H1 (cell line): ENCODE data around the gene MYO1A. TPM values are rescaled to one million over a fixed set of nuclear protein-coding genes. Genes with fewer than 3 reads are reported as not detected.

Experiments used
- CTCF ChIA-PET: fragments of 300-600 bp; sonication (Branson Sonifier 250); formaldehyde crosslinking; loops from one replicate; lab custom pipeline; 2021; ENCODE audit not compliant: partially characterized antibody; lab: Charles Lee
- POLR2A ChIA-PET: fragments of 300-600 bp; sonication (Branson Sonifier 250); formaldehyde crosslinking; loops from one replicate; lab custom pipeline; 2021; ENCODE audit warnings: inconsistent platforms; ENCODE audit not compliant: partially characterized antibody; lab: Charles Lee
- DNase-seq, 2 experiments: peaks; one replicate each; pipeline versions ENCODE4 v3.0.0 to v3.0.0-alpha.2; 2010 to 2022; ENCODE audit warnings: low spot score in 2 of 2, low read depth in 1 of 2, mixed read lengths in 1 of 2
- FAIRE-seq: peaks from 2 replicates; lab custom pipeline; 2011; peaks lifted over from hg19 to GRCh38; lab: Jason Lieb, UNC
- H2AFZ ChIP-seq: 2 replicates; pipeline ENCODE4 v1.8.1; 2012; ENCODE audit warnings: low read length, inconsistent platforms
- H2AK5ac ChIP-seq: 2 replicates; pipeline ENCODE4 v1.6.1; 2013; ENCODE audit warnings: low read depth, low read length
- H2BK120ac ChIP-seq: replicated peaks from 2 replicates; pipeline ENCODE3; 2013; ENCODE audit warnings: low read depth, low read length, inconsistent platforms
- H2BK12ac ChIP-seq: 2 replicates; pipeline ENCODE4 v1.6.1; 2013; ENCODE audit warnings: low read depth, low read length
- H2BK15ac ChIP-seq: 2 replicates; pipeline ENCODE4 v1.6.1; 2013; ENCODE audit warnings: low read length
- H2BK20ac ChIP-seq: 2 replicates; pipeline ENCODE4 v1.6.1; 2013; ENCODE audit warnings: low read length
- H2BK5ac ChIP-seq: 2 replicates; pipeline ENCODE4 v1.6.1; 2013; ENCODE audit warnings: low read depth, low read length
- H3K14ac ChIP-seq: 2 replicates; pipeline ENCODE4 v1.6.1; 2013; ENCODE audit warnings: inconsistent platforms; ENCODE audit not compliant: insufficient read length
- H3K18ac ChIP-seq: 2 replicates; pipeline ENCODE4 v1.6.1; 2013; ENCODE audit warnings: low read length; ENCODE audit errors: extremely low read depth
- H3K23ac ChIP-seq: 2 replicates; pipeline ENCODE4 v1.6.1; 2013; ENCODE audit warnings: inconsistent platforms; ENCODE audit not compliant: insufficient read length
- H3K23me2 ChIP-seq: 2 replicates; pipeline ENCODE4 v1.6.1; 2013; ENCODE audit warnings: low read depth, low read length
- H3K27ac ChIP-seq: 2 replicates; pipeline ENCODE4 v1.6.1; 2011; ENCODE audit warnings: low read depth, low read length, inconsistent platforms
- H3K27me3 ChIP-seq, 4 experiments: replicated peaks in 1 of 4; 1 replicate in 1 of 4; 2 replicates in 3 of 4; pipeline versions ENCODE4 v1.6.1 to v1.8.1; 2011 to 2013; ENCODE audit warnings: low read length in 3 of 4, mild to moderate bottlenecking in 3 of 4, inconsistent platforms in 2 of 4, mixed read lengths in 2 of 4, moderate library complexity in 1 of 4; ENCODE audit not compliant: control insufficient read depth in 3 of 4, insufficient read depth in 3 of 4; ENCODE audit errors: extremely low read depth in 1 of 4
- H3K36me3 ChIP-seq, 4 experiments: 2 replicates each; pipeline versions ENCODE4 v1.6.1 to v1.8.1; 2011 to 2013; ENCODE audit warnings: mild to moderate bottlenecking in 4 of 4, low read length in 3 of 4, moderate library complexity in 2 of 4, control low read depth in 1 of 4, inconsistent platforms in 1 of 4; ENCODE audit not compliant: insufficient read depth in 4 of 4, control insufficient read depth in 2 of 4
- H3K4ac ChIP-seq: replicated peaks from 2 replicates; pipeline ENCODE3; 2013; ENCODE audit warnings: low read length, low read depth, mixed read lengths, inconsistent platforms; ENCODE audit not compliant: insufficient read length
- H3K4me1 ChIP-seq, 4 experiments: replicated peaks in 1 of 4; 1 replicate in 1 of 4; 2 replicates in 3 of 4; pipeline versions ENCODE4 v1.6.1 to v1.8.1; 2011 to 2013; ENCODE audit warnings: low read length in 3 of 4, inconsistent platforms in 2 of 4, mixed read lengths in 1 of 4; ENCODE audit not compliant: insufficient read depth in 4 of 4, control insufficient read depth in 3 of 4
- H3K4me2 ChIP-seq, 2 experiments: 2 replicates each; pipeline versions ENCODE4 v1.6.1 to v1.8.1; 2011 to 2013; ENCODE audit warnings: low read depth in 2 of 2, low read length in 2 of 2, control low read depth in 1 of 2, inconsistent platforms in 1 of 2, mild to moderate bottlenecking in 1 of 2; ENCODE audit not compliant: insufficient read depth in 1 of 2
- H3K4me3 ChIP-seq, 4 experiments: fragments of 200-600, 300-600 bp in 1 of 4; sonication (generic), shearing (Covaris generic), sonication (Bioruptor Twin) in 1 of 4; 2 replicates each; pipeline versions ENCODE4 v1.5.1 to v1.8.1; 2011 to 2016; ENCODE audit warnings: low read length in 4 of 4, low read depth in 3 of 4, control low read depth in 2 of 4, inconsistent platforms in 2 of 4, mild to moderate bottlenecking in 2 of 4, mixed read lengths in 1 of 4, moderate library complexity in 1 of 4; ENCODE audit not compliant: insufficient read depth in 2 of 4; ENCODE audit errors: extremely low read depth in 1 of 4
- H3K56ac ChIP-seq: replicated peaks from 2 replicates; pipeline ENCODE3; 2013; ENCODE audit warnings: low read depth, mild to moderate bottlenecking, mixed read lengths, low read length, inconsistent platforms; ENCODE audit not compliant: insufficient read length
- H3K79me1 ChIP-seq: 2 replicates; pipeline ENCODE4 v1.6.1; 2013; ENCODE audit warnings: low read depth, low read length, control low read depth
- H3K79me2 ChIP-seq, 2 experiments: 2 replicates each; pipeline versions ENCODE4 v1.6.1 to v1.8.1; 2012 to 2013; ENCODE audit warnings: low read length in 2 of 2, mild to moderate bottlenecking in 2 of 2, inconsistent platforms in 1 of 2; ENCODE audit not compliant: insufficient read depth in 2 of 2, control insufficient read depth in 1 of 2
- H3K9ac ChIP-seq, 4 experiments: replicated peaks in 1 of 4; 1 replicate in 1 of 4; 2 replicates in 3 of 4; pipeline versions ENCODE4 v1.6.1 to v1.8.1; 2011 to 2013; ENCODE audit warnings: low read depth in 3 of 4, low read length in 3 of 4, control low read depth in 2 of 4, mild to moderate bottlenecking in 2 of 4, moderate library complexity in 2 of 4, inconsistent platforms in 1 of 4; ENCODE audit errors: extremely low read depth in 1 of 4
- H3K9me3 ChIP-seq, 2 experiments: 2 replicates each; pipeline versions ENCODE4 v1.6.1 to v1.8.1; 2012 to 2013; ENCODE audit warnings: mild to moderate bottlenecking in 2 of 2, moderate library complexity in 2 of 2, control low read depth in 1 of 2, inconsistent platforms in 1 of 2, low read depth in 1 of 2, low read length in 1 of 2, mixed read lengths in 1 of 2; ENCODE audit not compliant: insufficient read depth in 2 of 2
- H4K20me1 ChIP-seq, 2 experiments: replicated peaks in 1 of 2; 2 replicates each; pipeline versions ENCODE3 to v1.8.1; 2011 to 2013; ENCODE audit warnings: inconsistent platforms in 2 of 2, low read length in 2 of 2, mild to moderate bottlenecking in 1 of 2; ENCODE audit not compliant: insufficient read depth in 2 of 2, control insufficient read depth in 1 of 2
- H4K5ac ChIP-seq: 2 replicates; pipeline ENCODE4 v1.6.1; 2013; ENCODE audit warnings: low read length, low read depth, mixed read lengths, inconsistent platforms; ENCODE audit not compliant: insufficient read length
- H4K8ac ChIP-seq: 2 replicates; pipeline ENCODE4 v1.8.0; 2013; ENCODE audit warnings: mild to moderate bottlenecking, moderate library complexity, low read length, inconsistent platforms; ENCODE audit not compliant: insufficient read depth; ENCODE audit errors: extremely low read depth
- H4K91ac ChIP-seq: replicated peaks from 2 replicates; pipeline ENCODE3; 2013; ENCODE audit warnings: low read length, mixed read lengths, inconsistent platforms; ENCODE audit not compliant: insufficient read length
- CBX5 ChIP-seq: fragments of 300-800, 300-1000 bp; sonication (generic); IDR thresholded peaks from 2 replicates; pipeline ENCODE4 v1.7.1; 2016; ENCODE audit warnings: antibody characterized with exemption, low read length, low read depth
- CHD1 ChIP-seq: IDR thresholded peaks from 2 replicates; pipeline ENCODE4 v1.6.1; 2012; ENCODE audit warnings: low read depth, low read length, improper control_type of control experiment
- GABPA ChIP-seq: IDR thresholded peaks from 2 replicates; pipeline ENCODE4 v1.6.1; 2011; ENCODE audit warnings: mild to moderate bottlenecking, low read length, moderate library complexity, borderline replicate concordance; ENCODE audit not compliant: insufficient read depth
- KDM1A ChIP-seq: fragments of 200-600, 300-600 bp; sonication (generic); IDR thresholded peaks from 2 replicates; pipeline ENCODE4 v1.7.1; 2016; ENCODE audit warnings: mild to moderate bottlenecking, low read length, borderline replicate concordance
- MAX ChIP-seq: IDR thresholded peaks from 2 replicates; pipeline ENCODE4 v1.6.1; 2012; ENCODE audit warnings: inconsistent platforms
- NANOG ChIP-seq: IDR thresholded peaks from 2 replicates; pipeline ENCODE4 v1.6.1; 2011; ENCODE audit warnings: low read length, low read depth, mild to moderate bottlenecking, inconsistent platforms; ENCODE audit not compliant: insufficient read depth, poor library complexity, severe bottlenecking
- POLR2AphosphoS5 ChIP-seq: IDR thresholded peaks from 2 replicates; pipeline ENCODE4 v1.6.1; 2011; ENCODE audit warnings: low read depth, low read length
- SIN3A ChIP-seq, 2 experiments: IDR thresholded peaks in 1 of 2; conservative IDR thresholded peaks in 1 of 2; 2 replicates each; pipeline ENCODE4 v1.6.1; 2011 to 2012; ENCODE audit warnings: low read length in 2 of 2, improper control_type of control experiment in 1 of 2, low read depth in 1 of 2, mild to moderate bottlenecking in 1 of 2
- SIRT6 ChIP-seq: IDR thresholded peaks from one replicate; pipeline ENCODE4 v1.7.1; 2012; ENCODE audit warnings: low read length, inconsistent platforms
- SIX5 ChIP-seq: IDR thresholded peaks from 2 replicates; pipeline ENCODE4 v1.6.1; 2011; ENCODE audit warnings: mild to moderate bottlenecking, low read depth, low read length
- SP2 ChIP-seq: IDR thresholded peaks from 2 replicates; pipeline ENCODE4 v1.6.1; 2012; ENCODE audit warnings: mild to moderate bottlenecking, low read length, inconsistent platforms
- ZNF274 ChIP-seq: IDR thresholded peaks from 2 replicates; pipeline ENCODE4 v1.7.0; 2012; ENCODE audit warnings: low read length, borderline replicate concordance; ENCODE audit errors: extremely low read depth
- WGBS, 2 experiments: shearing (Covaris generic) in 1 of 2; methylation state at CpG; one replicate each; pipeline versions ENCODE4 v1.1.6 to v1.1.7; 2013 to 2015; ENCODE audit warnings: low lambda C conversion rate in 2 of 2, mixed read lengths in 2 of 2, inconsistent platforms in 1 of 2, low coverage in 1 of 2, missing lambda C conversion rate in 1 of 2; ENCODE audit not compliant: insufficient replicate concordance in 2 of 2, insufficient coverage in 1 of 2, insufficient read length in 1 of 2; ENCODE audit errors: extremely low coverage in 1 of 2, missing lambda C conversion rate in 1 of 2; 5-methylcytosine and 5-hydroxymethylcytosine counted together
- polyA plus RNA-seq, 7 experiments: library from polyadenylated mRNA; depleted of rRNA in 3 of 7; stranded (reverse) in 5 of 7; unstranded in 2 of 7; fragments of >200 nt in 5 of 7; fragments of 200-250 nt in 2 of 7; gene quantifications; 1 replicate in 5 of 7; 2 replicates in 1 of 7; 4 replicates in 1 of 7; pipeline versions ENCODE4 v1.2.1 to v1.2.3, GENCODE V29; 2011 to 2013; ENCODE audit warnings: missing spikeins in 2 of 7, mixed read lengths in 2 of 7
- total RNA-seq: library from RNA; stranded (reverse); fragmentation: NEBNext Ultra II Directional; extraction: Animal tissue kit (Norgen Biotek cat#: 25700); gene quantifications from 2 replicates; pipeline ENCODE4 v1.2.1, GENCODE V29; 2021

Gene MYO1A
- total and polyA plus RNA-seq, 2 of the 8 experiments (the other 6 are each of a cell fraction or from before 2014, with no cell fraction given) = 0.54 to 0.77 TPM

GRCh38 chr12:57018906-57019305 lies 31.0 kb downstream of the MYO1A start:
- H2BK5ac ChIP-seq = no peak overlapping the region
- no peak overlapping the region for H3K4ac ChIP-seq
- H2BK20ac ChIP-seq = no peak overlapping the region
- no peak overlapping the region for H2AFZ ChIP-seq
- H4K5ac ChIP-seq = no peak overlapping the region
- no peak overlapping the region for H3K4me3 ChIP-seq
- DNase-seq (no peak), FAIRE-seq (no peak)
- CTCF ChIA-PET = interaction anchor here (1.0 to 10.1 kb wide), 11 partner anchors 14 to 206 kb away, joined by 3 to 95 read pairs (median 5); partner anchors contain the start of genes MYO1A, STAT6 and ZBTB39
- peaks cover 4 to 9% (median 4%) of the 10 kb centered on the region in 4 experiments for H3K4me1 ChIP-seq
- no peak overlapping the region for H4K91ac ChIP-seq
- no peak overlapping the region for H4K8ac ChIP-seq
- WGBS, 2 experiments = 88% methylated on average over 1 of the region's 1 CpG; no CpG with 5 or more reads in 1 of the 2 experiments
- no peaks in the 10 kb centered on the region for H4K20me1 ChIP-seq
- no peak overlapping the region for H3K18ac ChIP-seq
- POLR2A ChIA-PET = interaction anchor here (0.9 to 2.3 kb wide), 4 partner anchors 10 to 92 kb away, joined by 3 to 7 read pairs (median 4); partner anchors contain the start of gene STAT6
- H3K79me1 ChIP-seq = no peaks in the 10 kb centered on the region
- no peak overlapping the region for H2BK15ac ChIP-seq
- no peak overlapping the region for H3K9ac ChIP-seq
- no peaks in the 10 kb centered on the region; the same call in 1 of the 2 replicates for H3K23me2 ChIP-seq
- H3K79me2 ChIP-seq = no peaks in the 10 kb centered on the region
- H3K14ac ChIP-seq = no peak overlapping the region
- H3K9me3 ChIP-seq = no peaks in the 10 kb centered on the region
- no peak overlapping the region for H2BK12ac ChIP-seq
- H3K27ac ChIP-seq = no peak overlapping the region
- no peak overlapping the region for H3K4me2 ChIP-seq
- H2BK120ac ChIP-seq = no peak overlapping the region
- H3K56ac ChIP-seq = no peak overlapping the region
- H3K36me3 ChIP-seq = no peaks in the 10 kb centered on the region
- no peak overlapping the region for H3K23ac ChIP-seq
- H2AK5ac ChIP-seq = no peak overlapping the region
- no peaks in the 10 kb centered on the region for H3K27me3 ChIP-seq
- no peak for TF ChIP-seq SIRT6
- TF ChIP-seq SP2 = no peak
- TF ChIP-seq POLR2AphosphoS5 = no peak
- TF ChIP-seq SIX5 = no peak
- no peak for TF ChIP-seq CHD1
- no peak for TF ChIP-seq SIN3A (conservative IDR thresholded peaks at IDR 0.05 in 1 of 2, IDR thresholded peaks at IDR 0.05 in 1 of 2; ENCODE audit: low read depth in 1 of 2, low read length in 2 of 2)
- no peak for TF ChIP-seq MAX
- TF ChIP-seq GABPA = no peak
- no peak for TF ChIP-seq ZNF274
- no peak for TF ChIP-seq NANOG
- no peak for TF ChIP-seq CBX5
- no peak for TF ChIP-seq KDM1A
